CMK (cell line): ENCODE results near the gene PDCD4.
"Not testable (repeated sequence)": the region's sequence is repeated elsewhere in the genome, so short reads cannot be mapped to it uniquely, and the experiment has no call there.

ENCODE experiments used
- DNase-seq: peaks from one replicate; pipeline ENCODE4 v3.0.0-alpha.2; 2010; ENCODE audit warnings: low read depth

The PDCD4 gene

GRCh38 chr10:110885932-110886674 lies 14.4 kb downstream of the PDCD4 start:
- no peak for DNase-seq

DNA sequence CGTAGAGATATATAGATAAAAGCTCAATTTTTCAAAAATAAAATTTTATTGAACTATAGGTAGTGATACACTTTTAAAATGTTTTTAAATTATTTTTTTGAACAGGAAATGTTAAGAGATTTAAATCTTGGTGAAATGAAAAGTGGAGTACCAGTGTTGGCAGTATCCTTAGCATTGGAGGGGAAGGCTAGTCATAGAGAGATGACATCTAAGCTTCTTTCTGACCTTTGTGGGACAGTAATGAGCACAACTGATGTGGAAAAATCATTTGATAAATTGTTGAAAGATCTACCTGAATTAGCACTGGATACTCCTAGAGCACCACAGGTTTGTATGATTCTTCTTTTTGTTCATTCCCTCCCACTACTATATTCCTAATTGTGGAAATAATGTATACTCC lies 15.8 kb downstream of the PDCD4 start:
- no peak for DNase-seq

DNA sequence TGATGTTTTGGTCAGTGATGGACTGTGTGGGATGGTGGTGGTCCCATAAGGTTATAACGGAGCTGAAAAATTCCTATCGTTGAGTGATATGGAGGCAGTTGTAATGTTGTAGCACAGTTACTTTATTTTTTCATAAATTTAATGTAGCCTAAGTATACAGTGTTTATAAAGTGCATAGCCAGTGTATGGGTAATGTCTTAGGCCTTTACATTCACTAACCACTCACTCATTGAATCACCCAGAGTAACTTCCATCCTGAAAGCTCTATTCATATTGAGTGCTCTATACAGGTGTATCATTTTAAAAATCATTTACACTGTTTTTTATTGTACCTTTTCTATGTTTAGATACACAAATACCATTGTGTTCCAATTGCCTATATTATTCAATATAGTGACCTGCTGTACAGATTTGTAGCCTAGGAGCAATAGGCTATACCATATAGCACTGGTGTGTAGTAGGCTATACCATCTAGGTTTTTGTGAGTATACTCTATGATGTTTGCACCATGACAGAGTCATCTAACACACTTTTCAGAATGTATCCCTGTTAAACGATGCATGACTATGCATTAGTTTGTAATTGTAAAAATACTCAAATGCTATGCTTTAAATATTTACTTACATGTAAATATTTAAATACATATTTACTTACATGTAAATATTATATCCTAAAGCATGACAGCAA lies 21.0 kb downstream of the PDCD4 start:
- no peak for DNase-seq

GRCh38 chr10:110893559-110894179 lies 21.9 kb downstream of the PDCD4 start:
- DNase-seq = no peak

DNA sequence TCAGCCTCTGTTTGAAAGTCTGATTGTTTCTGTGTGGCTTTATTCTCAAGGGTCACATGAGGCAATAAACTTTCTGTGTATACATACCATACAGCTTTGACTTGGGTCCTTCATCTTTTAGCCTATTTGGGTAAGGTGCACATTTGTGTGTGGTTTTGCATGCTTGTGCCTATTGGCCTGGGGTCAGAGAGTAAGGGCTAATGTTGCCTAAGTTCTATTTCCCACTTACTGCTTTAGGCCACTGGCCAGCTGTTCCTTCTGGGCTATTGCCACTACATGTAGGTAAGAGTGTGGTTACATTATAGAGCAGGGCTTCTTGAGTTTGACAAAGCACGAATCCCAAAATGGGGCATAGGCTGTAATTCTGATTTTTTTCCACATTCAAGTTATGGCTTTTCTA lies 25.5 kb downstream of the PDCD4 start:
- no peak for DNase-seq

- no peak for DNase-seq
These were observed 26.7 kb downstream of the PDCD4 start for GRCh38 chr10:110898391-110898790.

DNA sequence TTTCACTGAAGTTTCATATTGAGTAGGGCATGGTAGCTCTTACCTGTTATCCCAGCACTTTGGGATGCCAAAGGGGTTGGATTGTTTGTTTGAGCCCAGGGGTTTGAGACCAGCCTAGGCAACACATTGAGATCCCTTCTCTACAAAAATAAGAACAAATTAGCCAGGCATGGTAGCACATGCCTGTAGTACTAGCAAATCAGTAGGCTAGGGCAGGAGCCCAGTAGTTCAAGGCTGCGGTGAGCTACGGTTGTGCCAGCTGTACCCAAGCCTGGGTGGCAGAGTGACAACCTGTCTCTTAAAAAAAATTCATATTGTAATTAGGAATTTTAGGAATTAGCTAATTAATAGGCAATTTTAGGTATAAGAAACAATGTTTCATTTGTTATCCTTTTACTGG lies 29.3 kb downstream of the PDCD4 start:
- no peak for DNase-seq

DNA sequence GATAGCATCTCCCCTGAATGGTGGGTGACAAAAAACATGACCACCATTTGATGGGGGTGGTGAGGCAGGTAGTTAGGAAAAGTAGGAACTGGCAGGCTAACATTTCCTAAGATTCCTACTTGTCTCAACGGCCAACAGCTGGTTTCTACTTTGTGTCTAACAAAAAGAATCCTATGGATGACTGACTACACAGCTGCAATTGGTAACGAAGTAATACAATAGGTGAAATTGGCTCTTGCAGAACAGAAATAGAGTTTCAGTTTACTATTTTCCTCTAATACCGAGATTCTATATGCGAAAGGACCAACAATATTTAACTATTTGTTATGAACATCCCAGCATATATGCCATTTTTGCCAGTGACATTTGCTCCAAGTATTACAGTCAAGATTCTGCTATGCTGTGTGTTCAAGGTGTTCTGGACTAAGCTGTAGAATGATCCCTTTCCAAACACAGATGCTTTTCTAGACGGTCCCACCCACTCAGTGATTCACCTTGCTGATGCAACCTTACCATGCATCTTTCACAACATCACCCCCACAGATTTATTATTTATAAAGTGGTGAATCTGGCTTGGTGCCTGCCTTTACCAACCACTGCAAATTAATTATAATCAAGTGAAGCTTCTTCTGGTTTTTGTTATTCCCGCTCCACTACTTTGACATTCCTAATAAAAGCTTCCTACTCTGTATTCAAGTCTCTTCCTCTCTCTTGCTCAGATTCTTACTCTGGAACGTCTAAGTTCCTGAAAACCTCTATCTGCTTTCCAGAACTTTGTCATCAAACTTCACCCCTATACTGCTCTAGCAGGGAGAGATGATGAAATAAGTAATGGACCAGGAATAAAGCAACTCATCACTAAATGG lies 30.5 kb downstream of the PDCD4 start:
- DNase-seq = no peak

- DNase-seq = no peak
These were observed 31.9 kb downstream of the PDCD4 start for GRCh38 chr10:110903280-110904278.

GRCh38 chr10:110910138-110910537 lies 38.4 kb downstream of the PDCD4 start:
- DNase-seq = no peak

DNA sequence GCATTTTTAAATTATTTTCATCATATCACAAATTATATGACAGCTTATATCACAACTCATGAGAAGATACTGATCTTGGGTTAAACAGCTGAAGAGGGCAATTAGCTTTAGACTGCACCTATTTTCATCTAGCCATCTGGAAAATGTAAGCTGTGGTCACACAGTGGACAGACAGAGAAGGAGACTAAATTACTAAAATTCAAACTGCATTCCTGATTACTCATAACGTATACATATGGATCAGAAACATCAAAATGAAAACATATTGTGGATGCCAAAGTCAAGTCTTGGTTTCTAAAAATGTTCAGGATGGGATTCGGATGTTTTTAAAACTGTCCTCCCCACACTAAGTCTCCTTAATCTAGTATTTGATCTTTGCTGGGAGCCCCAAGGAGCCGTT lies 40.6 kb downstream of the PDCD4 start:
- DNase-seq = no peak

DNA sequence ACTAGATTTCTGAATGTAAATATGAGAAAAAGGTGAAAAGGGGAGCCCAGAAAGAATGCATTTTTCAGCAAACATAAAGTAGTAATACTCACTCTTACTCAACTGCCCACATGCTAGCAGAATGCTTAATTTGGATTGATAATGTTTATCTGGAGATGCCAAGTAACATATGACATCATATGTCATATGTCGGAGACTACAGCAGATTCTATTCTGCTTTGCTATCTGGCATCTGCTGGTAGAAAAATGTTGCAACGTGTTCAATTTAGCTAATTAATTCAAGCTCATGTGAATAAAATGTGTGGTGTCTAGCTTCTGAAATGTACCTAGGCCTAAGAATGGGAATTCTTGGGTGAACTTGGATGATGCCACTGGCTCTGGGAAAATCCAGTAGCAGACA lies 42.7 kb downstream of the PDCD4 start:
- DNase-seq = no peak

- no peak for DNase-seq
These were observed 43.3 kb downstream of the PDCD4 start for GRCh38 chr10:110915035-110915434.

DNA sequence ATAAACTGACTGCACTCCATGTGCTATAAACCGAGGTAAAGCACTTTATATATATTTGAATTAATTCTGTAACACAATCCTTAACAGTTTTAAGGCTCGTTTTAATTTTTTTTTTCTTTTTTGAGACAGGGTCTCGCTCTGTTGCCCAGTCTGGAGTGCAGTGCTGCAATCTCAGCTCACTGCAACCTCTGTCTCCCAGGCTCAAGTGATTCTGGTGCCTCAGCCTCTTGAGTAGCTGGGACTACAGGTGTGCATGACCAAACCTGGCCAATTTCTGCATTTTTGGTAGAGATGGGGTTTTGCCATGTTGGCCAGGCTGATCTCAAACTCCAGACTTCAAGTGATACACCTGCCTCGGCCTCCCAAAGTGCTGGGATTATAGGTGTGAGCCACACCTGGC lies 43.9 kb downstream of the PDCD4 start:
- DNase-seq = not testable (repeated sequence)

DNA sequence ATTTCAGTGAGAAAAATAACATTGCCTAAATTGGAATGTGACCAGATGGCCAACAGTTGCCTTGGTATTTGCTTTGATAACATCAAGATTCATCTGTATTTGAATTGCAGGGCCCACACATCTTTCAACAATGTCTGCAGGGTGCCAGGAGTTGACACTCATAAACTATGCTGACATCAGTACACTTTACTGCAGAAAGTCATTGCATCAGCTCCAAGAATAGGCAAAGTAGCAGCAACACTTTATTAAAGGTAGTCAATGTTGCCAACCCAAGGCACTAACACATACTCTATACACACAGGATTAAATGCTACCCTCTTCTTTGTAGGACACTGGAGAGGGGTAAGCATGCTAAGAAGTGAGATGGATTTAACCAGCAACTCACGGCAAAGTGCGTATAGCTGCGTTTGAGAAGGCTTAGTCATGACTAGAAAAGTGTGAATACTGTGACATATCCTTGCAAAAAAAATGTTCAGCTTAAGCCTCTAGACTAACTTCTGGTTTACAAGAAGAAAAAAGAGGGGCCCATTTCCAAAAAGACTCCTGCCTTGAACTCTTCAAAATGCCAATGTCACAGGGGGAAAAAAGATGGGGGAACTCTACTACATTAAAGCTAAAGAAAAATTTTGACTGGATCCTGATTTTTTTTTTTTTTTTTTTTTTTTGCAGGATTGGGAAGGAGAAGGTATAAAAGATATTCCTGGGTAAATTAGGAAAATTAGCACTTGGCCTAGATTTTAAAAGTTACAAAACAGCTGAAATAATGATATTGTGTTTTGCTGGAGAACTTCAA lies 45.0 kb downstream of the PDCD4 start:
- no peak for DNase-seq

DNA sequence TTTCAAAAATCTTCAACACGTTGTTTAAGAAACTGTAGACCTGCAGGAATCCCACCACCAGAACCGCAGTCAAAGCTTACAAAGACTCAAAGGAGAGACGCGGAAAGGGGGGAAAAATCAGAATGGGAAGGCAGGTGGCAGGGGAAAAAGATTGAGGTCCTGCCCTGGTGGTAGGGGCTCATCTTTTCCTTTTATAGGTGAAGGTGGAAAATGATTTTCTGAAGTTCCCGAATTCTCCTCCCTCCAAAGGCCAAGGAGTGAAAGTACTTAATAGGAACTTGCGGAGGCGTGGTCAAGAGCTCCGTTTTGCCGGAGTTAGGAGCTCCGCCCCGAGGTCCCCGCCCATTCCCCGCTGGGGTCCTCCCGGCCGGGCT lies 46.5 kb downstream of the PDCD4 start:
- peak; percentile 75 for DNase-seq

GRCh38 chr10:110918643-110919348 lies 47.1 kb downstream of the PDCD4 start, which contains the start of gene BBIP1:
BBIP1 (minus strand) TSS chr10:110919180; CDS start chr10:110918157, 1,023 bp downstream.
- DNase-seq = peak; percentile 95

DNA sequence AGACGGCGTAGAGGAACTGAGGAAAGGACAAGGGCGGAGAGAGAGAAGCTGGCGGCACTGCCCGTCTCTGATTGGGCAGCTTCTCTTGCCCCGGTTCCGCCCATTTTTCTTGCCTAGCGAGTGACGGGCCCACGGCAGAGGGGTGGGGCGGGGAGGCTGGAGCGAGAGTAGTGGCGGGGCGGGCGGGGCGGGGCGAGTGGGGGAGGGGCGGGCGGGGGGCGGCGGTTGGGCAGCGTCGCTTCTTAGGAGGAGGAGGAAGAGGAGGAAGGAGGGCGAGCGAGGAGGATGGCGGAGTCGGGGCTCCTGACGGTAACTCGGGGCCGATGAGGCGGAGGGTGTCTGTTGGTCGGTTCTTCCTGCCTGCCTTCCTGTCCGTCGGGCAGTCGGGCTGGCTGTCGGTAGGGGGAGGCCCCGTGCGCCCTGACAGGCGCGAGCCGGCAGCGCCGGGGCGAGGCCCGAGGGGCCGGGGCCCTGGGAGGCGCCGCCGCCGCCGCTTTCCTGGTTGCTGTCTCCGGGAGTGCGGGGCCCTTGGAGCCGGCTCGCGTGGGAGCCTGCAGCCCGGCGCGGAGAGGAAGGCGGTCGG lies 47.7 kb downstream of the PDCD4 start, which contains the start of gene SHOC2:
SHOC2 (plus strand) TSS at position 256 of the 583 bp plus-strand sequence. CDS start 44,755 bp downstream, outside the sequence.
- DNase-seq = no peak
